ENCODE results near the gene CAMK2A.

DNA sequence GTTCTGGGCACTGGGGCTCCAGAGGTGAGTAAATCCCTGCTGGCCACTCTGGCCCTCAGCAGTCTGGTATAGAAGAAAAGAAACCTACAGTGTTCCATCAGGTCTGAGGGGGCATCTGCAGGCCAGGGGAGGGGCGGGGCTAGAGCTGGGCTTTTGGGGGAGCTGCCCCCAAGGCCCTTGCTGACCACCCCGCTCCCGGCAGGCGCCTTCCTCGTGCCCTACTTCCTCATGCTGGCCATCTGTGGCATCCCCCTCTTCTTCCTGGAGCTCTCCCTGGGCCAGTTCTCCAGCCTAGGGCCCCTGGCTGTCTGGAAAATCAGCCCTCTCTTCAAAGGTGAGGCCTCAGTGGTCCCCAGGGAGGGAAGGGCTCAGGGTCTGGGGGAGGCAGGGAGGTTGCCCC, 93.1 kb downstream of the CAMK2A start:
- TF ChIP-seq, protein P1, sequence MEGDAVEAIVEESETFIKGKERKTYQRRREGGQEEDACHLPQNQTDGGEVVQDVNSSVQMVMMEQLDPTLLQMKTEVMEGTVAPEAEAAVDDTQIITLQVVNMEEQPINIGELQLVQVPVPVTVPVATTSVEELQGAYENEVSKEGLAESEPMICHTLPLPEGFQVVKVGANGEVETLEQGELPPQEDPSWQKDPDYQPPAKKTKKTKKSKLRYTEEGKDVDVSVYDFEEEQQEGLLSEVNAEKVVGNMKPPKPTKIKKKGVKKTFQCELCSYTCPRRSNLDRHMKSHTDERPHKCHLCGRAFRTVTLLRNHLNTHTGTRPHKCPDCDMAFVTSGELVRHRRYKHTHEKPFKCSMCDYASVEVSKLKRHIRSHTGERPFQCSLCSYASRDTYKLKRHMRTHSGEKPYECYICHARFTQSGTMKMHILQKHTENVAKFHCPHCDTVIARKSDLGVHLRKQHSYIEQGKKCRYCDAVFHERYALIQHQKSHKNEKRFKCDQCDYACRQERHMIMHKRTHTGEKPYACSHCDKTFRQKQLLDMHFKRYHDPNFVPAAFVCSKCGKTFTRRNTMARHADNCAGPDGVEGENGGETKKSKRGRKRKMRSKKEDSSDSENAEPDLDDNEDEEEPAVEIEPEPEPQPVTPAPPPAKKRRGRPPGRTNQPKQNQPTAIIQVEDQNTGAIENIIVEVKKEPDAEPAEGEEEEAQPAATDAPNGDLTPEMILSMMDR (IDR thresholded peaks at IDR 0.05), result no peak
- no peak for TF ChIP-seq POLR2A (IDR thresholded peaks at IDR 0.05)
